ENCODE data around the gene DLGAP1. TPM values are rescaled to one million over a fixed set of nuclear protein-coding genes. Genes with fewer than 3 reads are reported as not detected.

Gene DLGAP1
- total RNA-seq, 1 donor from 2014 or later = 0.05 TPM

GRCh38 chr18:3967359-3968180 is 487.5 kb downstream of the DLGAP1 start:
- TF ChIP-seq CTCF (IDR thresholded peaks at IDR 0.05) = no peak
- Mint-ChIP-seq H3K36me3 (ENCODE audit: unreplicated experiment) (no peaks in the 10 kb centered on the region), H3K4me1 (ENCODE audit: unreplicated experiment) (peaks cover 4% of the 10 kb centered on the region), H3K27me3 (ENCODE audit: unreplicated experiment) (peaks cover under 1% of the 10 kb centered on the region), H3K4me3 (ENCODE audit: unreplicated experiment) (no peak overlapping the region), H3K27ac (ENCODE audit: unreplicated experiment) (no peak overlapping the region), H3K9me3 (ENCODE audit: unreplicated experiment) (no peaks in the 10 kb centered on the region)
- DNase-seq (ENCODE audit: extremely low spot score, unreplicated experiment) = no peak

- no peaks in the 10 kb centered on the region for H3K36me3 Mint-ChIP-seq (ENCODE audit: unreplicated experiment)
- peaks cover 4% of the 10 kb centered on the region for H3K4me1 Mint-ChIP-seq (ENCODE audit: unreplicated experiment)
- no peak overlapping the region for H3K4me3 Mint-ChIP-seq (ENCODE audit: unreplicated experiment)
- no peak for DNase-seq (ENCODE audit: extremely low spot score, unreplicated experiment)
- TF ChIP-seq CTCF (IDR thresholded peaks at IDR 0.05) = no peak
- H3K27ac Mint-ChIP-seq (ENCODE audit: unreplicated experiment) = no peak overlapping the region
- peaks cover 2% of the 10 kb centered on the region for H3K27me3 Mint-ChIP-seq (ENCODE audit: unreplicated experiment)
- H3K9me3 Mint-ChIP-seq (ENCODE audit: unreplicated experiment) = no peaks in the 10 kb centered on the region
These were observed 488.3 kb downstream of the DLGAP1 start for GRCh38 chr18:3966642-3967358.

GRCh38 chr18:3966246-3966641 is 488.9 kb downstream of the DLGAP1 start:
- Mint-ChIP-seq H3K27me3 (ENCODE audit: unreplicated experiment) (peaks cover 2% of the 10 kb centered on the region), H3K4me3 (ENCODE audit: unreplicated experiment) (no peak overlapping the region), H3K9me3 (ENCODE audit: unreplicated experiment) (no peaks in the 10 kb centered on the region), H3K4me1 (ENCODE audit: unreplicated experiment) (peaks cover 4% of the 10 kb centered on the region), H3K27ac (ENCODE audit: unreplicated experiment) (no peak overlapping the region), H3K36me3 (ENCODE audit: unreplicated experiment) (no peaks in the 10 kb centered on the region)
- TF ChIP-seq CTCF (IDR thresholded peaks at IDR 0.05) = no peak
- no peak for DNase-seq (ENCODE audit: extremely low spot score, unreplicated experiment)

- Mint-ChIP-seq H3K27ac (ENCODE audit: unreplicated experiment) (no peak overlapping the region), H3K27me3 (ENCODE audit: unreplicated experiment) (peaks cover 2% of the 10 kb centered on the region), H3K36me3 (ENCODE audit: unreplicated experiment) (no peaks in the 10 kb centered on the region), H3K4me1 (ENCODE audit: unreplicated experiment) (no peaks in the 10 kb centered on the region), H3K4me3 (ENCODE audit: unreplicated experiment) (no peak overlapping the region), H3K9me3 (ENCODE audit: unreplicated experiment) (peaks cover under 1% of the 10 kb centered on the region)
- DNase-seq (ENCODE audit: extremely low spot score, unreplicated experiment) = no peak
- no peak for TF ChIP-seq CTCF (IDR thresholded peaks at IDR 0.05)
These were observed 494.1 kb downstream of the DLGAP1 start for GRCh38 chr18:3960977-3961376.

GRCh38 chr18:3960142-3960541 is 495.0 kb downstream of the DLGAP1 start:
- no peak overlapping the region for H3K4me3 Mint-ChIP-seq (ENCODE audit: unreplicated experiment)
- no peaks in the 10 kb centered on the region for H3K4me1 Mint-ChIP-seq (ENCODE audit: unreplicated experiment)
- H3K9me3 Mint-ChIP-seq (ENCODE audit: unreplicated experiment) = peaks cover 5% of the 10 kb centered on the region
- peaks cover 4% of the 10 kb centered on the region for H3K27me3 Mint-ChIP-seq (ENCODE audit: unreplicated experiment)
- DNase-seq (ENCODE audit: extremely low spot score, unreplicated experiment) = no peak
- TF ChIP-seq CTCF (IDR thresholded peaks at IDR 0.05) = no peak
- H3K27ac Mint-ChIP-seq (ENCODE audit: unreplicated experiment) = no peak overlapping the region
- H3K36me3 Mint-ChIP-seq (ENCODE audit: unreplicated experiment) = no peaks in the 10 kb centered on the region
